ENCODE data around the gene GPR173. TPM values are rescaled to one million over a fixed set of nuclear protein-coding genes. Genes with fewer than 3 reads are reported as not detected.

The GPR173 gene
- total and polyA plus RNA-seq, 2 of the 8 experiments (the other 6 are each of a cell fraction or from before 2014, with no cell fraction given) = 7.0 to 11.3 TPM

DNA sequence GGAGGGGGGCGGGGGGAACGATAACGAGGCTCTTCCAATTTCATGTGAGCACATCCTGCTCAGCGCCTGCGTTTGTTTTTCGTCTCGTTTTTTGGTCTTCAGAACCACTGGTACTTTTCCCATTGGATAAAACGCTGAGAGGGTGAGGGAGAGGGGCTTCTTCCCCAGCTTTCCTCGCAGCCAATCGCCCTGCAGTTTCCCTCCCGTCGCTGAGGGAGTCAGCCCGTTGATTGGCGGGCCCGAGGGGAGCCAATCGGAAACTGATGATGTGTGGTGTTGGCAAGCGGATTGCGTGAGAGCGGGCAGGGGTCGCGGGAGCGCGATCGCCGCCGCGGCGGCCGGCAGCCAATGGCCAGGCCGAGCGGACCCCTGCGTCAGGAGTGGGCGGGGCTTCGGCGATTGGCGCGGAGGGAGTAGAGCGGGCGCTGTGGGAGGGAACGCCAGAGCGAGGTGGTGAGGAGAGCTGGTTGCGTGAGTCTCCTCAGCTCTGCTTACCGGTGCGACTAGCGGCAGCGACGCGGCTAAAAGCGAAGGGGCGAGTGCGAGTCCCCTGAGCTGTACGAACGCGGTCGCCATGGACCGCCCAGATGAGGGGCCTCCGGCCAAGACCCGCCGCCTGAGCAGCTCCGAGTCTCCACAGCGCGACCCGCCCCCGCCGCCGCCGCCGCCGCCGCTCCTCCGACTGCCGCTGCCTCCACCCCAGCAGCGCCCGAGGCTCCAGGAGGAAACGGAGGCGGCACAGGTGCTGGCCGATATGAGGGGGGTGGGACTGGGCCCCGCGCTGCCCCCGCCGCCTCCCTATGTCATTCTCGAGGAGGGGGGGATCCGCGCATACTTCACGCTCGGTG is 33.6 kb downstream of the GPR173 start, which contains the start of gene TSPYL2:
Gene TSPYL2 (plus strand): TSS at position 443 of the 848 bp plus-strand sequence. CDS start 132 bp downstream, at position 575.
- Histone ChIP-seq H4K20me1 (replicated peaks in 1 of 2; ENCODE audit: control insufficient read depth in 1 of 2, insufficient read depth in 2 of 2, low read length in 2 of 2) (peaks cover 0 to 9% of the 10 kb centered on the region in 2 experiments), H3K27ac (ENCODE audit: low read depth, low read length) (peak within 1 kb of the TSS; percentile 83; the same call in 1 of the 2 replicates), H3K79me2 (ENCODE audit: control insufficient read depth in 1 of 2, insufficient read depth in 2 of 2, low read length in 2 of 2) (peaks cover 0 to 11% of the 10 kb centered on the region in 2 experiments; a peak in 2 of 4 replicates), H3K23ac (ENCODE audit: insufficient read length) (no peak within 1 kb of the TSS), H3K18ac (ENCODE audit: extremely low read depth, low read length) (no peak within 1 kb of the TSS; the same call in 1 of the 2 replicates), H4K91ac (replicated peaks; ENCODE audit: insufficient read length, low read length) (no peak within 1 kb of the TSS), H2BK5ac (ENCODE audit: low read depth, low read length) (no peak within 1 kb of the TSS), H3K14ac (ENCODE audit: insufficient read length) (no peak within 1 kb of the TSS), H3K4me1 (replicated peaks in 1 of 4; ENCODE audit: control insufficient read depth in 3 of 4, insufficient read depth in 4 of 4, low read length in 3 of 4) (no peaks in the 10 kb centered on the region; a peak in 2 of 7 replicates), H3K9me3 (ENCODE audit: insufficient read depth in 2 of 2, low read depth in 1 of 2, low read length in 1 of 2) (no peaks in the 10 kb centered on the region), H4K5ac (ENCODE audit: insufficient read length, low read depth, low read length) (no peak within 1 kb of the TSS), H3K4ac (replicated peaks; ENCODE audit: insufficient read length, low read depth, low read length) (no peak within 1 kb of the TSS), H3K4me2 (ENCODE audit: insufficient read depth in 1 of 2, low read depth in 2 of 2, low read length in 2 of 2) (peak within 1 kb of the TSS; percentile 84 to 95), H4K8ac (ENCODE audit: extremely low read depth, insufficient read depth, low read length) (peak within 1 kb of the TSS; percentile 93), H2AK5ac (ENCODE audit: low read depth, low read length) (no peak within 1 kb of the TSS), H2BK20ac (ENCODE audit: low read length) (no peak within 1 kb of the TSS), H2BK120ac (replicated peaks; ENCODE audit: low read depth, low read length) (no peak within 1 kb of the TSS), H2AFZ (ENCODE audit: low read length) (no peak within 1 kb of the TSS), H3K23me2 (ENCODE audit: low read depth, low read length) (peaks cover 2% of the 10 kb centered on the region; the same call in 1 of the 2 replicates), H3K56ac (replicated peaks; ENCODE audit: insufficient read length, low read depth, low read length) (no peak within 1 kb of the TSS), H3K36me3 (ENCODE audit: control insufficient read depth in 2 of 4, insufficient read depth in 4 of 4, low read length in 3 of 4) (peaks cover 6 to 26% (median 17%) of the 10 kb centered on the region in 4 experiments; a peak in 6 of 8 replicates), H3K4me3 (ENCODE audit: extremely low read depth in 1 of 4, insufficient read depth in 2 of 4, low read depth in 3 of 4, low read length in 4 of 4) (peak within 1 kb of the TSS; percentile 66 to 87 (median 68)), H2BK12ac (ENCODE audit: low read depth, low read length) (no peak within 1 kb of the TSS), H2BK15ac (ENCODE audit: low read length) (no peak within 1 kb of the TSS), H3K9ac (replicated peaks in 1 of 4; ENCODE audit: extremely low read depth in 1 of 4, low read depth in 3 of 4, low read length in 3 of 4) (peak within 1 kb of the TSS; percentile 46 to 80 (median 63)), H3K79me1 (ENCODE audit: low read depth, low read length) (no peaks in the 10 kb centered on the region; the same call in 1 of the 2 replicates), H3K27me3 (replicated peaks in 1 of 4; ENCODE audit: control insufficient read depth in 3 of 4, extremely low read depth in 1 of 4, insufficient read depth in 3 of 4, low read length in 3 of 4) (no peaks in the 10 kb centered on the region)
- FAIRE-seq (peak; percentile 97), DNase-seq (ENCODE audit: low read depth in 1 of 2, low spot score in 2 of 2) (peak; percentile 89 to 90)
- ChIA-PET CTCF (ENCODE audit: partially characterized antibody) (interaction anchor here (0.6 to 1.4 kb wide), 2 partner anchors 9 to 162 kb away, joined by 3 to 4 read pairs; no protein-coding TSS in a partner anchor), POLR2A (ENCODE audit: partially characterized antibody) (interaction anchor here (0.6 to 1.7 kb wide), 11 partner anchors 10 to 1686 kb away, joined by 3 to 12 read pairs (median 3); partner anchors contain the start of genes GPR173 and KANTR)
- WGBS, 2 experiments (ENCODE audit: extremely low coverage in 1 of 2, insufficient coverage in 1 of 2, insufficient read length in 1 of 2, insufficient replicate concordance in 2 of 2, low coverage in 1 of 2, low lambda C conversion rate in 2 of 2, missing lambda C conversion rate in 1 of 2) = 1% methylated on average over 23 of the region's 86 CpGs; no CpG with 5 or more reads in 1 of the 2 experiments
- TF ChIP-seq PHF8 (conservative IDR thresholded peaks at IDR 0.05; ENCODE audit: low read depth, low read length) (peak; percentile 89), RAD21 (IDR thresholded peaks at IDR 0.05 in 1 of 2, conservative IDR thresholded peaks at IDR 0.05 in 1 of 2; ENCODE audit: low read depth in 2 of 2, low read length in 2 of 2) (no peak), TAF1 (IDR thresholded peaks at IDR 0.05; ENCODE audit: low read depth, low read length) (peak; percentile 98), SP1 (IDR thresholded peaks at IDR 0.05; ENCODE audit: low read depth, low read length) (peak; percentile 72), CBX8 (IDR thresholded peaks at IDR 0.05; ENCODE audit: borderline replicate concordance, low read depth, low read length) (no peak), ZNF274 (IDR thresholded peaks at IDR 0.05; ENCODE audit: borderline replicate concordance, extremely low read depth, low read length) (no peak), TEAD4 (IDR thresholded peaks at IDR 0.05; ENCODE audit: low read depth, low read length) (no peak), CHD1 (IDR thresholded peaks at IDR 0.05; ENCODE audit: low read depth, low read length) (no peak), EP300 (IDR thresholded peaks at IDR 0.05; ENCODE audit: borderline replicate concordance in 1 of 2, low read depth in 2 of 2, low read length in 2 of 2) (no peak), SAP30 (IDR thresholded peaks at IDR 0.05; ENCODE audit: insufficient read depth, insufficient replicate concordance, low read length) (no peak)
